ENCODE measurements around the gene SCUBE1. TPM values are rescaled to one million over a fixed set of nuclear protein-coding genes. Genes with fewer than 3 reads are reported as not detected.

Gene SCUBE1
- total RNA-seq, 1 donor, result 1.3 TPM

GRCh38 chr22:43267332-43267980 is 75.7 kb downstream of the SCUBE1 start:
- no peak for DNase-seq (ENCODE audit: low read depth in 2 of 3, low spot score in 2 of 3)

- DNase-seq (ENCODE audit: low read depth in 2 of 3, low spot score in 2 of 3), result no peak
Measured at GRCh38 chr22:43266076-43266475, 77.1 kb downstream of the SCUBE1 start.

- peak; percentile 52 to 99 (median 98) for DNase-seq (ENCODE audit: low read depth in 2 of 3, low spot score in 2 of 3)
Measured at GRCh38 chr22:43263645-43264514, 79.3 kb downstream of the SCUBE1 start.

- peak in 2 of 3 donors; percentile 54 to 62 for DNase-seq (ENCODE audit: low read depth in 2 of 3, low spot score in 2 of 3)
Measured at GRCh38 chr22:43262990-43263644, 80.1 kb downstream of the SCUBE1 start.

- DNase-seq (ENCODE audit: low read depth in 2 of 3, low spot score in 2 of 3), result no peak
Measured at GRCh38 chr22:43260331-43261231, 82.6 kb downstream of the SCUBE1 start.

- no peak for DNase-seq (ENCODE audit: low read depth in 2 of 3, low spot score in 2 of 3)
Measured at GRCh38 chr22:43257961-43258360, 85.2 kb downstream of the SCUBE1 start.

- DNase-seq (ENCODE audit: low read depth in 2 of 3, low spot score in 2 of 3), result peak in 2 of 3 donors; percentile 88 to 92
Measured at GRCh38 chr22:43257549-43257948, 85.6 kb downstream of the SCUBE1 start.

- peak in 1 of 3 donors; percentile 40 for DNase-seq (ENCODE audit: low read depth in 2 of 3, low spot score in 2 of 3)
Measured at GRCh38 chr22:43256976-43257545, 86.1 kb downstream of the SCUBE1 start.

- no peak for DNase-seq (ENCODE audit: low read depth in 2 of 3, low spot score in 2 of 3)
Measured at GRCh38 chr22:43256569-43256968, 86.6 kb downstream of the SCUBE1 start.

GRCh38 chr22:43255299-43255698 is 87.9 kb downstream of the SCUBE1 start:
- no peak for DNase-seq (ENCODE audit: low read depth in 2 of 3, low spot score in 2 of 3)

- no peak for DNase-seq (ENCODE audit: low read depth in 2 of 3, low spot score in 2 of 3)
Measured at GRCh38 chr22:43253839-43254238, 89.3 kb downstream of the SCUBE1 start.

- DNase-seq (ENCODE audit: low read depth in 2 of 3, low spot score in 2 of 3), result no peak
Measured at GRCh38 chr22:43252319-43252718, 90.9 kb downstream of the SCUBE1 start.

GRCh38 chr22:43249789-43250471 is 93.2 kb downstream of the SCUBE1 start:
- no peak for DNase-seq (ENCODE audit: low read depth in 2 of 3, low spot score in 2 of 3)

GRCh38 chr22:43247546-43248260 is 95.5 kb downstream of the SCUBE1 start:
- DNase-seq (ENCODE audit: low read depth in 2 of 3, low spot score in 2 of 3), result no peak

GRCh38 chr22:43246188-43246587 is 97.0 kb downstream of the SCUBE1 start:
- DNase-seq (ENCODE audit: low read depth in 2 of 3, low spot score in 2 of 3), result peak in 1 of 3 donors; percentile 60

- no peak for DNase-seq (ENCODE audit: low read depth in 2 of 3, low spot score in 2 of 3)
Measured at GRCh38 chr22:43245717-43246116, 97.5 kb downstream of the SCUBE1 start.

- DNase-seq (ENCODE audit: low read depth in 2 of 3, low spot score in 2 of 3), result no peak
Measured at GRCh38 chr22:43244803-43245527, 98.2 kb downstream of the SCUBE1 start.

GRCh38 chr22:43244402-43244801 is 98.8 kb downstream of the SCUBE1 start:
- DNase-seq (ENCODE audit: low read depth in 2 of 3, low spot score in 2 of 3), result peak in 1 of 3 donors; percentile 39
